HCT116 (cell line): ENCODE results near the gene RHOT1.

ENCODE experiments used
- ATF3 ChIP-seq: IDR thresholded peaks from 2 replicates; pipeline ENCODE4 v1.6.1; 2012
- CTCF ChIP-seq, 3 experiments: fragments of 200-600 bp in 1 of 3; sonication (generic) in 1 of 3; IDR thresholded peaks in 2 of 3; conservative IDR thresholded peaks in 1 of 3; 2 replicates each; pipeline ENCODE4 v1.5.1; 2012 to 2017; ENCODE audit warnings: low read depth in 2 of 3, low read length in 2 of 3, antibody characterized with exemption in 1 of 3, borderline replicate concordance in 1 of 3, control low read depth in 1 of 3, mild to moderate bottlenecking in 1 of 3, mixed read lengths in 1 of 3, mixed run types in 1 of 3, moderate library complexity in 1 of 3; ENCODE audit not compliant: insufficient read depth in 1 of 3
- EZH2 ChIP-seq: fragments of 200-600 bp; sonication (generic); IDR thresholded peaks from 2 replicates; pipeline ENCODE4 v1.6.1; 2017; ENCODE audit warnings: antibody characterized with exemption, mixed run types
- EZH2phosphoT487 ChIP-seq: fragments of 200-600 bp; IDR thresholded peaks from 2 replicates; pipeline ENCODE4 v1.6.1; 2018; ENCODE audit warnings: antibody characterized with exemption, borderline replicate concordance
- JUND ChIP-seq: IDR thresholded peaks from 2 replicates; pipeline ENCODE4 v1.6.1; 2012
- POLR2A ChIP-seq: IDR thresholded peaks from 2 replicates; pipeline ENCODE4 v1.7.0; 2011; ENCODE audit warnings: borderline replicate concordance; ENCODE audit not compliant: insufficient read depth, insufficient read length; ENCODE audit errors: extremely low read depth
- REST ChIP-seq: IDR thresholded peaks from 2 replicates; pipeline ENCODE4 v1.6.1; 2012; ENCODE audit warnings: low read depth
- SRF ChIP-seq: IDR thresholded peaks from 2 replicates; pipeline ENCODE4 v1.6.1; 2012; ENCODE audit warnings: low read depth
- TCF7L2 ChIP-seq: IDR thresholded peaks from 2 replicates; pipeline ENCODE4 v1.7.0; 2011; ENCODE audit warnings: borderline replicate concordance, inconsistent platforms; ENCODE audit not compliant: insufficient read depth, insufficient read length; ENCODE audit errors: extremely low read depth
- YY1 ChIP-seq: IDR thresholded peaks from 2 replicates; pipeline ENCODE4 v1.6.1; 2011; ENCODE audit warnings: low read length, low read depth, moderate library complexity, mild to moderate bottlenecking; ENCODE audit not compliant: insufficient replicate concordance; ENCODE audit errors: extremely low read depth
- ZFX ChIP-seq: fragments of 450-650 bp; IDR thresholded peaks from 2 replicates; pipeline ENCODE4 v1.6.1; 2017

- TF ChIP-seq EZH2phosphoT487 (no peak), CTCF (IDR thresholded peaks at IDR 0.05 in 2 of 3, conservative IDR thresholded peaks at IDR 0.05 in 1 of 3; ENCODE audit: borderline replicate concordance in 1 of 3, insufficient read depth in 1 of 3, low read depth in 2 of 3, low read length in 2 of 3) (no peak), EZH2 (no peak), ATF3 (no peak), TCF7L2 (no peak), POLR2A (no peak), YY1 (no peak), ZFX (no peak), REST (no peak), SRF (no peak), JUND (no peak)
Measured at GRCh38 chr17:32156656-32157055, 14.4 kb downstream of the RHOT1 start.
